Measurements from ENCODE around the gene TRIM59.

DNA sequence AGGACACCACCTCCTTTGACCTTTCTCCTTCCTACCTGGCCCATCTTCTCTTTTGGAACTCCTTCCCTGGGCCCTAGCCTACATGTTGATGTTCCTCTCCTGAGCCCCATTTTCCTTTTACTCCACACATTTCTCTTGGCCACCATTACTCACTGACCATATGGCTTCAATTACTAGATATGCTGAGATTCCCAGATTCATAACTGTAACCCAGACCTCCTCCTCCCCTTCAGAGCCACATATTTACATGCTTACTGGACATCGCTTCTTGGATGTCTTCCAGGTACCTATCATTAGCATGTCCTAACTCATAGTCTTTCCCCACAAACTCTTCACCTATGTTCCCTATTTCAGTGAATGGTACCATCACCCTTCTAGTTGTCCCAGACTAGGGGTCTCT lies 24.4 kb upstream of the TRIM59 start:
- TF ChIP-seq EZH2phosphoT487 (IDR thresholded peaks at IDR 0.05; ENCODE audit: borderline replicate concordance, low read length) (no peak), CTCF (conservative IDR thresholded peaks at IDR 0.05; ENCODE audit: low read depth, low read length) (no peak)

All from PC-3 (cell line).